Testis (tissue), 2 donors: ENCODE measurements around the gene HSD11B1L.

ENCODE experiments used
- POLR2A ChIP-seq: fragments of 450-650 bp; IDR thresholded peaks from one replicate; pipeline ENCODE4 v1.6.1; 2017; ENCODE audit warnings: antibody characterized with exemption, mild to moderate bottlenecking, moderate library complexity
- TF ChIP-seq, protein P1 (sequence below), 3 experiments: fragments of 450-650 bp in 2 of 3; fragments of 200-600 bp in 1 of 3; sonication (generic) in 1 of 3; IDR thresholded peaks; one replicate each; pipeline ENCODE4 v1.5.1; 2016 to 2019; ENCODE audit warnings: antibody characterized with exemption in 3 of 3, mild to moderate bottlenecking in 2 of 3, moderate library complexity in 1 of 3

DNA sequence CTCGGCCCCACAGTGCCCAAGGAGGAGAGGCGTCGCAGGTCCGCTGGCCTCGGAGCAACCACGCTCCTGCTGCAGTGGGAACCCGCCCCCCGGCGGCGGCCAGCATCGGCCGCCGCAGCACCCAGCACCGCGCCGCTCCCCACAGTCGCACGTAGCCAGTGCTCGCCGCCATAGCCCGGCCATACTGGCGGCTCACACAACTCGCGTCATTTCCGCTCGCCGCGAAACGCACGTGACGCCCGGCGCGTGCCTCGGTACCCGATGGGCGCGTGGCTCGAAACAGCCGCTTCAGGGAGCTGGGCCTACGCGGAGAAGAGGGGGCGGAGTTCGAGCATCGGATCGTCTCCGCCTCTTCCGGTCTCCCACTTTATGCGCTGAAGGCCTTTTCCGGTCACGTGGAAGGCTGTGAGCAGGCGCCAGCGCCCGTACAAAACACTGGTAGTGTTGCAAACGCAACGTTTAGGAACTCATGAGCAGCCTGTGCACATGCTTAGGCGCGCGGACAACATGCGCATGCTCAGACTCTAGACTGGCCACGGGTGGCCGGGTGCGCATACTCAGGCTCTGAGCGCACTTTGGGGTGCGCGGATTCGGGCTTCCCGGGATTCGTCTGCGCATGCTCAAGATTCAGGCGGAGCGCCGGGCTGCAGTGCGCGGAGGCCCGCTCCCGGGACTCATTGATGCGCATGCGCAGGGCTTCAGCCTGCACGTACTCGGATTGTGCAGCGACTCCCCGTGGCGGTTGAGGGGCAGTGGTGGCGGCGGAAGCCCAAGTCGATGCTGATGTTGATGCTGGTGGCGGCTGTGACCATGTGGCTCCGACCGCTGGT is 39.3 kb downstream of the HSD11B1L start, which contains the start of the genes CATSPERD and LONP1:
- no peak for TF ChIP-seq POLR2A
- TF ChIP-seq, protein P1, sequence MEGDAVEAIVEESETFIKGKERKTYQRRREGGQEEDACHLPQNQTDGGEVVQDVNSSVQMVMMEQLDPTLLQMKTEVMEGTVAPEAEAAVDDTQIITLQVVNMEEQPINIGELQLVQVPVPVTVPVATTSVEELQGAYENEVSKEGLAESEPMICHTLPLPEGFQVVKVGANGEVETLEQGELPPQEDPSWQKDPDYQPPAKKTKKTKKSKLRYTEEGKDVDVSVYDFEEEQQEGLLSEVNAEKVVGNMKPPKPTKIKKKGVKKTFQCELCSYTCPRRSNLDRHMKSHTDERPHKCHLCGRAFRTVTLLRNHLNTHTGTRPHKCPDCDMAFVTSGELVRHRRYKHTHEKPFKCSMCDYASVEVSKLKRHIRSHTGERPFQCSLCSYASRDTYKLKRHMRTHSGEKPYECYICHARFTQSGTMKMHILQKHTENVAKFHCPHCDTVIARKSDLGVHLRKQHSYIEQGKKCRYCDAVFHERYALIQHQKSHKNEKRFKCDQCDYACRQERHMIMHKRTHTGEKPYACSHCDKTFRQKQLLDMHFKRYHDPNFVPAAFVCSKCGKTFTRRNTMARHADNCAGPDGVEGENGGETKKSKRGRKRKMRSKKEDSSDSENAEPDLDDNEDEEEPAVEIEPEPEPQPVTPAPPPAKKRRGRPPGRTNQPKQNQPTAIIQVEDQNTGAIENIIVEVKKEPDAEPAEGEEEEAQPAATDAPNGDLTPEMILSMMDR (IDR thresholded peaks at IDR 0.05), result peak; percentile 91 to 99 (median 95)
